Measurements from ENCODE around the gene UTP4.

UTP4 gene

DNA sequence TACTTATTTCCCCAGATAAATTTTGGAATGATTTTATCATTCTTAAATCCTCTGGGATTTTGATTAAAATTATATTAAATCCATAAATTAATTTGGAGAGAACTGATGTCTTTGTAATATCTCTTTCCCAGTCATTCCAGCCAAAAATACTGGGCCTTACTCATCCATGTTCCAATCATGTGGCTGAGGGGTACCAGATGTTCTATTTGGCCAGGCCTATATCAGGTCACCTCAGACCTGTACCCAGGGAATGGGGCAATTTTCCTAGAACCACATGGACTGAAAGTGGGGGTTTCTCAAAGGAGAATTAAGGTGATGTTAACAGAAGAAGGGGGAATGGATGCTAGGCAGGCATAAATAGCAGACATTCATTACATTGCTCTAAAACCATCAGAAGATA, 62.0 kb downstream of the UTP4 start:
- Histone ChIP-seq H3K4me3 (replicated peaks; ENCODE audit: low read depth, low read length) (no peak overlapping the region), H3K27me3 (replicated peaks; ENCODE audit: control insufficient read depth, insufficient read depth, low read length) (no peaks in the 10 kb centered on the region), H3K36me3 (ENCODE audit: control insufficient read depth, insufficient read depth, low read length) (no peaks in the 10 kb centered on the region)
- TF ChIP-seq, protein P1, sequence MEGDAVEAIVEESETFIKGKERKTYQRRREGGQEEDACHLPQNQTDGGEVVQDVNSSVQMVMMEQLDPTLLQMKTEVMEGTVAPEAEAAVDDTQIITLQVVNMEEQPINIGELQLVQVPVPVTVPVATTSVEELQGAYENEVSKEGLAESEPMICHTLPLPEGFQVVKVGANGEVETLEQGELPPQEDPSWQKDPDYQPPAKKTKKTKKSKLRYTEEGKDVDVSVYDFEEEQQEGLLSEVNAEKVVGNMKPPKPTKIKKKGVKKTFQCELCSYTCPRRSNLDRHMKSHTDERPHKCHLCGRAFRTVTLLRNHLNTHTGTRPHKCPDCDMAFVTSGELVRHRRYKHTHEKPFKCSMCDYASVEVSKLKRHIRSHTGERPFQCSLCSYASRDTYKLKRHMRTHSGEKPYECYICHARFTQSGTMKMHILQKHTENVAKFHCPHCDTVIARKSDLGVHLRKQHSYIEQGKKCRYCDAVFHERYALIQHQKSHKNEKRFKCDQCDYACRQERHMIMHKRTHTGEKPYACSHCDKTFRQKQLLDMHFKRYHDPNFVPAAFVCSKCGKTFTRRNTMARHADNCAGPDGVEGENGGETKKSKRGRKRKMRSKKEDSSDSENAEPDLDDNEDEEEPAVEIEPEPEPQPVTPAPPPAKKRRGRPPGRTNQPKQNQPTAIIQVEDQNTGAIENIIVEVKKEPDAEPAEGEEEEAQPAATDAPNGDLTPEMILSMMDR (IDR thresholded peaks at IDR 0.05; ENCODE audit: insufficient read depth, low read length, poor library complexity, severe bottlenecking) = no peak
- no peak for DNase-seq (ENCODE audit: extremely low read depth, insufficient read length)

GRCh38 chr16:69195369-69196029, 63.0 kb downstream of the UTP4 start:
- no peak overlapping the region for H3K4me3 ChIP-seq (replicated peaks; ENCODE audit: low read depth, low read length)
- TF ChIP-seq, protein P1 (IDR thresholded peaks at IDR 0.05; ENCODE audit: insufficient read depth, low read length, poor library complexity, severe bottlenecking) = no peak
- no peak for DNase-seq (ENCODE audit: extremely low read depth, insufficient read length)
- H3K27me3 ChIP-seq (replicated peaks; ENCODE audit: control insufficient read depth, insufficient read depth, low read length) = no peaks in the 10 kb centered on the region
- H3K36me3 ChIP-seq (ENCODE audit: control insufficient read depth, insufficient read depth, low read length) = no peaks in the 10 kb centered on the region

DNA sequence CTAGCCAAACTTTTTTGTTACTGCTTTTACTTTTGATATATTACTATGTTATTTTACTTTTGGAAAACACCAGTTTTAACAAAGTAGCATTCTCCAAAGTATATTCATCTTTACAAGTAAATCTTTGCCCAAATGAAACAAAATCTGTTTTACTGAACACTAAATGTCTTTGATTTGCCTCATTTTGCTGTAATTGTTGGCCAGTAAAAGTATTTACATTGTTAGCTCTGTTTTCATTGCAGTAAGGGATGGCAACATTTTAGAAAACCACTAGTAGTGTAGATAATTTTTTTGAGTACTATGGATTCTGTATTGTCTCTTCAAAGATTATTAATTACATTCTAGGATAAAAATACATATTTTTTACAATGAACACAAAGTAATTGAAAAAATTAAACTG, 65.1 kb downstream of the UTP4 start:
- Histone ChIP-seq H3K36me3 (ENCODE audit: control insufficient read depth, insufficient read depth, low read length) (no peaks in the 10 kb centered on the region), H3K4me3 (replicated peaks; ENCODE audit: low read depth, low read length) (no peak overlapping the region), H3K27me3 (replicated peaks; ENCODE audit: control insufficient read depth, insufficient read depth, low read length) (no peaks in the 10 kb centered on the region)
- TF ChIP-seq, protein P1 (IDR thresholded peaks at IDR 0.05; ENCODE audit: insufficient read depth, low read length, poor library complexity, severe bottlenecking) = no peak
- no peak for DNase-seq (ENCODE audit: extremely low read depth, insufficient read length)

DNA sequence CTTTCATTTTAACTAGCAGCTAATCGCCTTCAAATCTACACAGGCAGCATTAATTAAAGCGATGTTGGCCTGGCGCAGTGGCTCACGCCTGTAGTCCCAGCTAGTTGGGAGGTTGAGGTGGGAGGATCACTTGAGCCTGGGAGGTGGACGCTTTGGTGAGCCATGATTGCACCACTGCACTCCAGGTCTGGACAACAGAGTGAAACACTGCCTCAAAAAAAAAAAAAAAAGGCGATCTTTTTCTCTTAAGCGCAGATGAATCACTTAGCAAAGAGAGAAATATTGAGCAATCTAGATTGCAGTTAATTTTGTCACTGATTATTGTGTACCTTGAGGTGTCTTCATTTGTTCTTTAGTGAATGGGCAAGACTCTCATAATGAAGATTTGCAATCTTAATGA, 66.9 kb downstream of the UTP4 start:
- TF ChIP-seq, protein P1 (IDR thresholded peaks at IDR 0.05; ENCODE audit: insufficient read depth, low read length, poor library complexity, severe bottlenecking) = no peak
- no peak for DNase-seq (ENCODE audit: extremely low read depth, insufficient read length)
- Histone ChIP-seq H3K4me3 (replicated peaks; ENCODE audit: low read depth, low read length) (no peak overlapping the region), H3K36me3 (ENCODE audit: control insufficient read depth, insufficient read depth, low read length) (no peaks in the 10 kb centered on the region), H3K27me3 (replicated peaks; ENCODE audit: control insufficient read depth, insufficient read depth, low read length) (no peaks in the 10 kb centered on the region)

DNA sequence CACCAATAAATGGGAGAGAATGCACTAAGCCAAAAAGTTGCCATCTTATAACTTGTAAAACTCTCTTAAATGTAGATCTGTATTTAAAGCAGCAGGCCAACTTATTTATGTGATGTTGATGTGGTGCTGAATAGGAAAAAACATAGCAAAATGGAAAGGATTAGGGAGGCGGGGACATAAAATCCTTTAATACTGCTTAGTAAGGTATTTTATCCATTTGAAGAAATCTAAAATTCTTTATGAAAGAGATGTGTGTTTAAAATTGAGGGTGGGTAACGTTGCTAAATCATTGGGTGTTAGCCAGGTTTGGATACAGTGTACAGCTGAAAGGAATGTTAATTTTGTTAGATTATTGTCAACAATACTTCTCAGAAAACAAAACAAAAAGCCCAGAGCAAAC, 68.8 kb downstream of the UTP4 start:
- TF ChIP-seq, protein P1 (IDR thresholded peaks at IDR 0.05; ENCODE audit: insufficient read depth, low read length, poor library complexity, severe bottlenecking) = no peak
- Histone ChIP-seq H3K36me3 (ENCODE audit: control insufficient read depth, insufficient read depth, low read length) (no peaks in the 10 kb centered on the region), H3K27me3 (replicated peaks; ENCODE audit: control insufficient read depth, insufficient read depth, low read length) (no peaks in the 10 kb centered on the region), H3K4me3 (replicated peaks; ENCODE audit: low read depth, low read length) (no peak overlapping the region)
- DNase-seq (ENCODE audit: extremely low read depth, insufficient read length) = no peak

DNA sequence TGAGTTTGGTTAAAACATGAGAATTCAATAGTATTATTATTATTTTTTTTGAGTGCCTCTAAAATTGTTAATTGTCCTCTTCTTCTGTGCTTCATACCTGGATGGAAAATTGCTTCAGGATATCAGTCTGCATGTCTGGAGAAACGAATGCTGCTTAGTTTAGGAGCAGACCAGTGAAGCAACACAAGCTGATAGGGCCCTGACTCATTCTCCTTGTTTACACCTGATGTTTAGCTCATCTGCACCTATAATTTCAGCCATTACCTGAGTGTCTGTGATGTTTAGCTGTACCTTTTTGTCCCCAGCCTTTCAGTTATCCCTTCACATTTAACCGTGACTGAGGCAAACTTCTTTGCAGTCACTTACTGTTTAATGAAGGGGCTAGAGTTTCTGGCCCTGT, 69.3 kb downstream of the UTP4 start:
- Histone ChIP-seq H3K4me3 (replicated peaks; ENCODE audit: low read depth, low read length) (no peak overlapping the region), H3K27me3 (replicated peaks; ENCODE audit: control insufficient read depth, insufficient read depth, low read length) (no peaks in the 10 kb centered on the region), H3K36me3 (ENCODE audit: control insufficient read depth, insufficient read depth, low read length) (no peaks in the 10 kb centered on the region)
- TF ChIP-seq, protein P1 (IDR thresholded peaks at IDR 0.05; ENCODE audit: insufficient read depth, low read length, poor library complexity, severe bottlenecking) = no peak
- DNase-seq (ENCODE audit: extremely low read depth, insufficient read length) = no peak

All from GM06990 (cell line).